ENCODE measurements around the gene ITGB1BP1. TPM values are rescaled to one million over a fixed set of nuclear protein-coding genes. Genes with fewer than 3 reads are reported as not detected.
A peak's percentile ranks its signal among the peaks of the same experiment; 100 is the strongest.

The ITGB1BP1 gene, protein sequence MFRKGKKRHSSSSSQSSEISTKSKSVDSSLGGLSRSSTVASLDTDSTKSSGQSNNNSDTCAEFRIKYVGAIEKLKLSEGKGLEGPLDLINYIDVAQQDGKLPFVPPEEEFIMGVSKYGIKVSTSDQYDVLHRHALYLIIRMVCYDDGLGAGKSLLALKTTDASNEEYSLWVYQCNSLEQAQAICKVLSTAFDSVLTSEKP
- 57.2 and 67.9 TPM in 2 replicates for polyA plus RNA-seq (2014; cell fraction: cytosol; rRNA removed)
- polyA plus RNA-seq (2014; cell fraction: nucleus; rRNA removed) = 59.0 and 67.4 TPM in 2 replicates

DNA sequence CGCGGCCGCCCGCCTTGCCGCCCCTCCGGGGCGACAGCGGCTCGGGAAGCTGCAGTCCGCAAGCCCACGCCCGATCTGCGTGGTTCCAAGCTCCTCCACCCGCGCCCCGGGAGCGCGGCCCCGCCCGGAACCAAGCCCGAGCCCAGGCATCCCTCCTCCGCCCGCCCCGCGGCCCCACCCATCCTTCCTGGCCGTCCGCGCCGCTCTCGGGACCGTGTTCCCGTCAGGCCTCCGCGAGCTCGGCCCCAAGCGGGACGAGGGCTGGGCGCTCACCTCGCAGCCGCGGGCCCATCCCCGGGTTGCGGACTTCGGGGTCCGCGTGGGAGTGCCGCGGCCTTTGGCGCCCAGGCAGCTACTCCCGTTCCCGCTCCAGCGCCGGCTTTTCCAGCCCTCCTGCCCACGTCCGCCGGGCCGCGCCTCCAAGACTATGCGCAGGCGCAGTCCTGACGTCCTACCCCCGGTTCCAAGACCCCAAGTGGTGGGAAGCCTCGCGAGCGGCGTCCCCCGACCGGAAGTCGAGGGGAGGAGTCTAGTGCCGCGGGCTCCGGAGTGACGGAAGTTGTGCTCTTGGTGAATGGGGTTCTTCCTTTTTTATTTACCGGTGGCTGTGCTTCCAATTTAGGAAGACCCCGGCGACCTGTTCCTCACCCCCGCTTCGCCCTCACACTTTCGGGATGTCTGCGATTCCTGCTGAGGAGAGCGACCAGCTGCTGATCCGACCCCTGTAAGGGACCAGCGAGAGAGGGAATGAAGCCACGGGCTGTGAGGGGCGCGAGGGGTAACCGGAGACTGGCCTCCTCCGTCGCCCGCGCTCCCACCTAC lies at the start of gene ITGB1BP1, which contains the start of gene CPSF3:
Gene ITGB1BP1 (minus strand): TSS at position 429 of the 822 bp plus-strand sequence. CDS start 4,831 bp downstream, outside the sequence.
Gene CPSF3 (plus strand): TSS at position 555 of the 822 bp plus-strand sequence. CDS start 120 bp downstream, at position 675.
- DNase-seq (ENCODE audit: low spot score) = peak; percentile 98

DNA sequence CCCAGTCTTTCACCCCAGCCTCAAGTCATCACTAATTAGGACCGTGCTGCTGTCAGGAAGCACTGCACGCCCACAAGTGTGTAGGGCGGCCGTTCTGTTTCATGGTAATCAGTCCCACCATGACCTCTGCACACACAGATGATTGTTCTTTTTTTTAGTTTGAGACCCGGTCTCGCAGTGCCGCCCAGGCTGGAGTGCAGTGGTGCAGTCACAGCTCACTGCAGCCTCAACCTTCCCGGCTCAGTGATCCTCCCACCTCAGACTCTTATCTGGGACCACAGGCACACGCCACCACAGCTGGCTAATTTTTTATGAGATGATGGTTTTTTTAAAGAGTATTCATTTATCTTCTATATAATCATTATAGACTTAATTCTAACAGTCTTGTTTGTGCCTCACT lies 49.2 kb upstream of the ITGB1BP1 start:
- DNase-seq (ENCODE audit: low spot score) = no peak

DNA sequence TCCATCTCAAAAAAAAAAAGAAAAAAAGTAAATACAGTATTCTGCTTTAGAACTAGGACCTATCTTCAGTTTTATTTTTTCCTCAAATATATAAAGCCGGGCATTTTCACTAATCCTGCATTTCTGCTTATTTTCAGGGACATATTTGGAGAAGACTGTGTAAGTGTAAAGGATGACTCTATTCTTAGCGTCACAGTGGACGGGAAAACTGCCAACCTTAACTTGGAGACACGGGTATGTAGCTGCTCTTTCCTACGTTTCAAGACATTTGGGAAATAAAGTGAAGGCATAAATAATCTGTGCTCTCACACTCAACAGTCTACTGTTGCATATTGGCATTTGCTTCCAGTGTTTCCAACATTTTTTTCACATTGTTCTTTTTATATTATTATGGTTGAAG lies 47.9 kb upstream of the ITGB1BP1 start:
- DNase-seq (ENCODE audit: low spot score) = no peak

DNA sequence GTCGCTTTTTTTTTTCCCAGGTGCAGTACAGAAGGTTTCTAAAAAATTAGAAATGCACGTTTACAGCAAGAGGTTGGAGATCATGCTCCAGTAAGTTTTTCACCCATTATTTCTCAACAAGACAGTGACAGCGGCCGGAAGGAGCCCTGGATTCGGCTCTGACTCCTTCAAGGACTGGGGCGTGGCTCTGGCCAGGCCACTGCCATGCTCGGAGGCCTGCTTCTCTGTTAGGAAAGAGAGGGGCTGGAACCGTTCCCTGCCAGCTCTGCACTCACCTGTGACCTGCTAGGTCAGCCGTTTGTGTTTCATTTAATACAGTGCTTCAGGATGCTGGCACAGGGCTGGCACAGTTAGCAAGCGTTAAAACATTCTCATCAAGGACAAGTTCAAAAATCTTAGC lies 44.4 kb upstream of the ITGB1BP1 start:
- DNase-seq (ENCODE audit: low spot score) = no peak

DNA sequence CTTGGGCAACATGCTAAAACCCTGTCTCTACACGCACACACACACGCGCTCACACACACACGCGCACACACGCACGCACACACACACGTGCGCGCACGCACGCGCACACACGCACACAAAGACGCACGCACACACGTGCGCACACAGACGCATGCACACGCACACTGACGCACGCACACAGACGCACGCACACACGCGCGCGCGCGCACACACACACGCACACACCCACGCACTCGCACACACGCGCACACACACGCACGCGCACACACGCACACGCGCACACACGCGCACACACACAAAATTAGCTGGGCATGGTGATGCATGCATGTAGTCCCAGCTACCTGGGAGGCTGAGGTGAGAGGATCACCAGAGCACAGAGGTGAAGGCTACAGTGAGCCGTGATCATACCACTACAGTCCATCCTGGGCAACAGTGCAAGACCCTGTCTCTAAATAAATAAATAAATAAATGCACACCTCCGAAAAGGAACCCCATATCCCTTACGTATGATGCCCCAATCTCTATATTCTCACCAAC lies 42.9 kb upstream of the ITGB1BP1 start:
- no peak for DNase-seq (ENCODE audit: low spot score)

DNA sequence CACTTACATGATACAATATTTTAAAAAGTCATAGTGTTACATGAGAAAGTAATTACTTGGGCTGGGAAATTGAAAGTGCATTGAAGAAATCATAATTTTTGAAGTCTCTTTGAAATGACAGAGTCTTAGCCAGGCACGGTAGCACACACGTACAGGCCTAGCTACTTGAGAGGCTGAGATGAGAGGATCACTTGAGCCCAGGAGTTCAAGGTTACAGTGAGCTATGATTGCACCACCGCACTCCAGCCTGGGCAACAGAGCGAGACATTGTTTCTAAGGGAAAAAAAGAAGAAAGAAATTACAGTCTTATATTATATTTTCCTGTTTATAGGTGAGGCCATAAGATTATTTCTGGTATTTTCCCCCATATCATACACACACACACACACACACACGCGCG lies 41.8 kb upstream of the ITGB1BP1 start:
- no peak for DNase-seq (ENCODE audit: low spot score)

DNA sequence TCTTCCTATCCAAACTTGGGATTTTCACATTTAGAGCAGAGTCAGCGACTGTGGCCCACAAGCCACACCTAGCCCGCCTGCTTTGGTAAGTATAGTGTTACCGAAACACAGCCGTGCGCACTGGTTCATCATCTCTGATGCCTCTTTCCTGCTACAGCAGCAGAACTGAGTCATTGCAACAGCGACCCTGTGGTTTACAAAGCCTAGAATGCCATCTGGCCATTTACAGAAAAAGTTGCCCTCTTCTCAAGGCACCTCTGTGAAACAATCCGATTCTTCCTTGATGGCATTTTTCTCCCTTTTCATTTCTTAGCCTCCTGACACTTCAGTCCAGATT lies 40.3 kb upstream of the ITGB1BP1 start:
- DNase-seq (ENCODE audit: low spot score) = no peak

DNA sequence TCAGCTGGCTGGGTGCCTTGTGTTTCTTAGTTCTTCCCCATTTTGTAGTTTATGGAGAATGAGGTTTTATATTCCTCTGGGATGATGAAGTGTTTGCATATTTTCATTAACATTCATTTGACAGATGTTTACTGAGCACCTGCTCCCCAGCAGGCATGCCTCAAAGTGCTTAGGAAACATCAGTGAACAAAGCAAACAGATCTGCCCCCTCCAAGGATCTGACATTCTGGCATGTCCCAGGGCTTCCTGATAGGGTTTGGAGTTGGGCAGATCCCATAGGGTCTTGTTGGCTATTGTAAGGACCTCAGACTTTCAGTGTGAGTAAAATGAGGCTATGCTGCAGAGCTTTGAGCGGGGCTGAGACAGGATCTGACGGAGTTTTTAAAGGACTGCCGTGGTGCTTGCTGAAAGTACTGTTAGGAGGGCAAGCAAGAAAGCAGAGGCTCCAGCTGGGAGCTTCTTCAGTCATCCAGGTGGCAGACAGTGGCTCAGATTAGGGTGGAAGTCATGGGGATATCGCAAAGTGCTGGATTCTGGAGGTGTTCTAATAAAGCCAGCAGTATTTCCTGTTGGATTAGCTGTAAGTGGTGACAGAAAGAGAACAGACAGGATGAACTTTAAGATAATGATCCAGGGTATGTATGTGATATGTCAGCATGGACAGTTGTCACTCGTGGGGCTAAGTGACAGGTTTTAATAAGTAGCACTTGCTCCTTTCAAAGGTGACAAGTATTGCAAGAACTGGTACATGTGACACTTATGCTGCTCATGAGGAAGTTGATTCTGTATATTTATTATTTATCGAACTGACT lies 39.8 kb upstream of the ITGB1BP1 start:
- no peak for DNase-seq (ENCODE audit: low spot score)

DNA sequence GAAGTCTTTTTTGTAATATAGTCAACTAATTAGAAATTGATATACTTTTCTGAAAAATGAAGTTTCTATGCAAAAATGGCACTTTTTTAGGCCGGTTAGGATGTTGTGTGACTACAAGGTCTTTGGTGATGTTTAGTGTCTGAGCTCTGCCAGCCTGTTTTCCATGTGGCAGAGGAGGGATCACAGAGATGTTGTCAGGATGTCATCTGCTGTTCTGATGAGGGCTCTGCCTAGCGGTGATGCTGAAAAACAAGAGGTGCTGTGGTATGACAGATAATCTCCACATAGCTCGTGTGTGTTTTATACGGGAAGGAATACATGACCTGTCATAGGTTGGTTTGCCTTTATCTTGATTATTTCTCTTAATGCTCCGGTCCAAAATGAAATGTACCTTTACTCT lies 39.0 kb upstream of the ITGB1BP1 start:
- no peak for DNase-seq (ENCODE audit: low spot score)

DNA sequence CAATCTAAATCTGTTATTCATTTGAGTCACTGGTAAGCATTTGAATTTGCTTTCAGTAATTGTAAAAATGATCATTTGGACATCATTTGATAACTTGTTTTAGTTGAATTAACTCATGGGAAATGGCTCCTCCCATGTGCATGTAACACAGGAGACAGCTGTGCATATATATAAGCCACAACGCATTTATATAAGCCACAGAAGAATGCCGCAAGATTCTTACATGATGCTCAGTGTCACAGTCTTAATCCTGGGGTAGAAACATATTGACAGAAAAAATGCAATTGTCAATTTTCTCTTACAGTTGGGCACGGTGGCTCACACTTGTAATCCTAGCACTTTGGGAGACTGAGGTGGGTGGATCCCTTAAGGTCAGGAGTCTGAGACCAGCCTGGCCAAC lies 37.8 kb upstream of the ITGB1BP1 start:
- no peak for DNase-seq (ENCODE audit: low spot score)

DNA sequence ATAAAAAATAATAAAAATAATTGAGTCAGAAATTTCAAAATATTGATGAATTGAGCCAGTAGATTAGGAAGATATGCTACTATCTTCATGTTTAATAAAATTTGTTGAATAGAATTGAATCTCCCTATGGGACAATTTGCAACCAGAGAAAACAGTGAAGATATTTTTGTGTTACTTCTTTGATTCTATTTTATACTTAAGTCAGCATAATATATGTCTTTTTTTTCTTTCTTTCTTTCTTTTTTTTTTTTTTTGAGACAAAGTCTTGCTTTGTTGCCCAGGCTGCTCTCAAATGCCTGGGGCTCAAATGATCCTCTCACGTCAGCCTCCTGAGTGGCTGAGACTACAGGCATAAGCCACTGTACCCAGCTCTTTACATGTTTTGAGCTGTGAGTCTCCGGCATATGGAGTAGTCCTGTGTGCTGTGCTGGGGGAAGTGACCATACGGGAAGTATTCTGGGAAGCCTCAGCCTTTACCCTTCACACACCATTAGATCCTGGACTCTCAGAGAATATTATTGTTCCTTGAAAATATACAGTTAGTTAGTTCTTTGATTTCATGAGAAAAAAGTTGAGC lies 37.2 kb upstream of the ITGB1BP1 start:
- no peak for DNase-seq (ENCODE audit: low spot score)

DNA sequence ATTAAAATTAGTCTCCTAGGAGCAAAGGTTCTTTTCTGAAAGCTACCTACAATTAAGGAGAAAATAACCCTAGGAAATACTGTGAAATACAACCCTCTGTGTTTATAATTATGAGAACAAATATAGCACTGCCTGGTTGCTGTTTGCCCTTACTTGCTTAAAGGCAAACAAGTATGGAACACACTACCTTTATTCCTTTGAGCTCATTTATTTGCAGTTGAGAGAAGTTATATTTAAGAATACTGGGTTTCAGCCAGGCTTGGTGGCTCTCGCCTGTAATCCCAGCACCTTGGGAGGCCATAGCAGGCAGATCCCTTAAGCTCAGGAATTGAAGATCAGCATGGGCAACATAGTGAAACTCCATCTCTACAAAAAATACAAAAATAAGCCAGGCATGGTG lies 27.9 kb upstream of the ITGB1BP1 start:
- DNase-seq (ENCODE audit: low spot score) = no peak

DNA sequence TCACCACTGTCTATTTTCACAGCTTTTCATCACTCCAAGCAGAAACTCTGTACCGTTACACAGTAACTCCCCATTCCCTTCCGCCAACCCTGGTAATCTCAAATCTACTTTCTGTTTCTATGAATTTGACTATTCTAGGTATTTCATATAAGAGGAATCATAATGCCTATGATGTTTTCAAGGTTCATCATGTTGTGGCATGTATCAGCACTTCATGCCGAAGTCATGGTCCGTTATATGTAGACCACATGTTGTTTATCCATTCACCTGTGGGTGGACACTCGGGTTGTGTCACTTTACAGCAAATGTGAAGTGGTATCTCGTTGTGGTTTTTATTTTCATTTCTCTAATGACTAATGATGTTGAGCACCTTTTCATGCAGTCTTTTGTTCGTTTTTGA lies 21.8 kb upstream of the ITGB1BP1 start:
- DNase-seq (ENCODE audit: low spot score) = no peak

DNA sequence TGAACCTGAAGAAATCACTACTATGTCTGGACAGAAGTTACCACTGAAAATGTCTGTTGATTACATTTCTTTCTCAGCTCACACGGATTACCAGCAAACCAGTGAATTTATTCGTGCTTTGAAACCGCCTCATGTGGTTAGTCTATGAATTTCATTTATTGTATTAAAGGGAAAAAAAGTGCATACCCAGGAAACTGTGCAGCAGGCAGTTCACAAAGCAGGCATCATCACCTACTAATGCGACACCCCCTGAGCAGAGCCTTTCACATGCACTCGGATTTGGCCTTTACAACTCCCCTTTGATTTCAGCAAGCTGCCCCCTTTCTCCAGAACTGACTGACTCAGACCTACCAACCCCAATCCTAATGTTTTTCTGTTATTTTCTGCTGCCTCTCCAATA lies 20.2 kb upstream of the ITGB1BP1 start:
- DNase-seq (ENCODE audit: low spot score) = no peak

DNA sequence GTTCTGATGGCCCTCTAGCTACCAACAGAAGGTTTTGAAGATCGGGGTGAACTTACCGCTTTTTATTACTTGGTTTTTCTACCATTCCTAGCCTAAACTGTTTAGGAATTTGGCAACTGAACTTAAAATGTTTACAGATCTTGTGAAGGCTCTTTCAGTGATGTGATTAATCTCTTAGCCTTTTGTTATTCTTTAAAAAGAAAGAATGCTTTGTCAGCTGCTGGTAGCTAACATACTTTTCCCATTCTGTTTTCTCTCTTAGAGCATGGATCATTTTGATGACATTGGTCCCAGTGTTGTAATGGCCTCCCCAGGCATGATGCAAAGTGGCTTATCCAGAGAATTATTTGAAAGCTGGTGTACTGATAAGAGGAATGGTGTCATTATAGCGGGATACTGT lies 18.2 kb upstream of the ITGB1BP1 start:
- DNase-seq (ENCODE audit: low spot score) = no peak

DNA sequence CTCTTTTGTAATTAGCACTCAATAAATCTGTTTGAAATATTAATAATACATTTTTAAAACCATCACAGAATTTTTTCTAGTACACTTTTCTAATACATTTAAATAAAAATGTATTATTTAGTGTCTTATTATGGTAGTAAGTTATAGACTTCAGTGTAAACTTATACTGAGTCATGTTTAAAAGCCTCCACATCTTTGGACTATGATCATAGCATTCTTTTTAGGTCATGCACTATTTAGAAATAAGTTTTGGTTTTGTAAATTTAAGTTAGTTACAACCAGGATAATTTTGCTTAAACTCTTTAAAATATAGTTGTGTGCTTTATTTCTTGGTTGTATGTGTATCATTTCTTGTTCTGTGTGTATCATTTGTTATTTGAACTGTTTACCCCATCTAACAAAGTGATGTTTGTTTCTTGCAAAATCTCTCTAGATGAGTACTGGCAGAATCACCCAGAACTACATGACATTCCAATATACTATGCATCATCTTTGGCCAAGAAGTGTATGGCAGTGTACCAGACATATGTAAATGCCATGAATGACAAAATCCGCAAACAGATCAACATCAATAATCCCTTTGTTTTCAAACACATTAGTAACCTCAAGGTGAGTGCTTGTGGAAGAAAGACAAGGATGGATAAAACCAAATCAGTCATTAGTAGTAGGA lies 16.9 kb upstream of the ITGB1BP1 start:
- DNase-seq (ENCODE audit: low spot score) = no peak

DNA sequence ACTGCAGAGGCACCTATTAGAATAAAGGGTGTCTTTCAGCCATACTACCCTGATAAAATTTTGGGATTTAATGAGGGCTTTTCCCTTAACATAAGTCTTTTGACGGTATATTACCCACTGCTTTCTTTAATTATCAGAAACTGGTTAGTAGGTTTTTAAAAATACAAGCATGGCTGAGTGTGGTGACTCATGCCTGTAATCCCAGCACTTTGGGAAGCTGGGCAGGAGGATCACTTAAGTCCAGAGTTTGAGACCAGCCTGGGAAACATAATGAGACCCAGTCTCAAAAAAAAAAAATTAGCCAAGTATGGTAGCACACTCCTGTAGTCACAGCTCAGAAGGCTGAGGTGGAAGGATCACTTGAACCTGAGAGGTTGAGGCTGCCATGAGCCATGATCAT lies 16.2 kb upstream of the ITGB1BP1 start:
- no peak for DNase-seq (ENCODE audit: low spot score)

DNA sequence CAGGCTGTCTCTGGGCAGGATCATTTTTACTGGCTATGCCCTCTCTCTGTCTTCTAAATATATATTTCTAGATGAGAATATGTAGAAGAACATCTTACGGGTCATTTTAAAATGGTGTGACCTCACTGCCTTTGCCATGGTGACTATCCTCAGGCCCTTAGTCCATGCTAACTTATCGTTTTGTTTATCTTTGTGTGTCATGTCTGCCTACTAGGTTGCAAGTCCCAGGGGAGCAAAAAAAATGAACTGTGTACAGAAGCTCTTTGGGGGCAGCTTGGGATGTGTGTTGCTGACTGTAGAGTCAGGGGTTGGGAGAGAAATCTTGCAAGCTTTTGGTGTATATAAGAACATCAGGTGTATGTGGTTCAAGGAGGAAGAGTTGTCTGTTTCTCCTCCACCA lies 11.2 kb upstream of the ITGB1BP1 start:
- DNase-seq (ENCODE audit: low spot score) = no peak

DNA sequence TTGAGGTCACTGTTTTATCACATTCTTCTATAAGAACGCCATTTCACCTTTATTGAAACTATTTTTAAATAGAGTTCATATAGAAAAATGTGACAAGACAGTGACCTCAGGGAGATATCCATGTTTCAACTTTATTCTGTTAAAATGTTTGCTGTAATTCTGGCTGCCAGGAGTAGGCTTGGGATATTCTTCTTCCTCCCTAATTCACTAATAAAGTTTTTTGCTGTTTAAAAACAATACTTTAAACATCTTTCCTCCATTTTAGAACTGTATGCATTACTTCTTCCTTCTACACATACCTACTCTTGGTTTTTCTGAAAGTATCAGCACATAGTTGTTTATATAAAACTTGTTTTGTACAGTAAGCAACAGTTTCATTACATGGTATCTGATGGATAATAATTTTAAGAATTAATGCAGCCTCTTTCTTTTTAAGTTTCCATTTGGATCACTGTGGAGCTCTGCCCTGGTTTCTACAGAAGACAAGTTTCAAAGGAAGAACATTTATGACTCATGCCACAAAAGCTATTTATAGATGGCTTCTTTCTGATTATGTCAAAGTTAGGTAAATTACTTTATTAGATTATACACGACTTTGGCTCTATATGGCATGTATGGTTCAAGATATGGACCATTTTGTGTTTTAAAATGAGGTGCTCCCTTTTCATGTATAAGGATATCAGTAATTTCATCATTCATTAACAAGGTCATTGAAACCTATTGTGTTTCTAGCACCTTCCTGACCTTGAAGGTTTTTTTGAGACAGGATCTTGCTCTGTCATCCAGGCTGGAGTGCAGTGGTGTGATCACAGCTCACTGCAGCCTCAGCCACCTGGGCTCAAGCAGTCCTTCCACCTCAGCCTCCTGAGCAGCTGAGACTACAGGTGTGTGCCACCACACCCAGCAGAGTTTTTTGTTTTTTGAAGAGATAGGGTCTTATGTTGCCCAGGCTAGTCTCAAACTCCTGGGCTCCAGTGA lies 7.3 kb upstream of the ITGB1BP1 start:
- DNase-seq (ENCODE audit: low spot score) = no peak

Data from SK-N-DZ (cell line).